Measurements from ENCODE around the gene CEP295NL.

The CEP295NL gene

DNA sequence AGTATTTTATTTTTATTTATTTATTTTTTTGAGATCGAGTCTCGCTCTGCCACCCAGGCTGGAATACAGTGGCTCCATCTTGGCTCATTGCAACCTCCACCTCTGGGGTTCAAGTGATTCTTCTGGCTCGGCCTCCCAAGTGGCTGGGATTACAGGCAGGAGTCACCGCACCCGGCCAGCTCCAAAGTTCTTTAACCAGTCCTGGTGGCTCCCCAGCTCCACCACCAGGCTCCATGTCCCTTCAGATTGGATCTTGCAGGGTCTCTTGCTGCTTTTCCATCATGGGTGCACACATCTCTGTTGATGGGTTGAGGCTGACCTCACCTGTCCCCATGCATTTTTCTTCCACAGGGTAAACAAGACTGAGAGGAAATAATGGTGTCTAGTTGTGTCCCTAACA, 54.0 kb downstream of the CEP295NL start:
- no peaks in the 10 kb centered on the region for H3K4me1 ChIP-seq (ENCODE audit: low read length)
- no peak overlapping the region for H3K27ac ChIP-seq (ENCODE audit: low read length)
- no peak for DNase-seq
- H3K4me3 ChIP-seq (ENCODE audit: low read length) = no peak overlapping the region
- H3F3A ChIP-seq (ENCODE audit: insufficient read depth, low read length) = no peaks in the 10 kb centered on the region
- H3K79me2 ChIP-seq (ENCODE audit: low read length) = no peaks in the 10 kb centered on the region
- H2AFZ ChIP-seq (ENCODE audit: low read length) = no peak overlapping the region
- H3K4me2 ChIP-seq (ENCODE audit: low read depth, low read length) = no peak overlapping the region
- no peak overlapping the region for H3K9ac ChIP-seq (ENCODE audit: low read length)
- TF ChIP-seq, protein P1, sequence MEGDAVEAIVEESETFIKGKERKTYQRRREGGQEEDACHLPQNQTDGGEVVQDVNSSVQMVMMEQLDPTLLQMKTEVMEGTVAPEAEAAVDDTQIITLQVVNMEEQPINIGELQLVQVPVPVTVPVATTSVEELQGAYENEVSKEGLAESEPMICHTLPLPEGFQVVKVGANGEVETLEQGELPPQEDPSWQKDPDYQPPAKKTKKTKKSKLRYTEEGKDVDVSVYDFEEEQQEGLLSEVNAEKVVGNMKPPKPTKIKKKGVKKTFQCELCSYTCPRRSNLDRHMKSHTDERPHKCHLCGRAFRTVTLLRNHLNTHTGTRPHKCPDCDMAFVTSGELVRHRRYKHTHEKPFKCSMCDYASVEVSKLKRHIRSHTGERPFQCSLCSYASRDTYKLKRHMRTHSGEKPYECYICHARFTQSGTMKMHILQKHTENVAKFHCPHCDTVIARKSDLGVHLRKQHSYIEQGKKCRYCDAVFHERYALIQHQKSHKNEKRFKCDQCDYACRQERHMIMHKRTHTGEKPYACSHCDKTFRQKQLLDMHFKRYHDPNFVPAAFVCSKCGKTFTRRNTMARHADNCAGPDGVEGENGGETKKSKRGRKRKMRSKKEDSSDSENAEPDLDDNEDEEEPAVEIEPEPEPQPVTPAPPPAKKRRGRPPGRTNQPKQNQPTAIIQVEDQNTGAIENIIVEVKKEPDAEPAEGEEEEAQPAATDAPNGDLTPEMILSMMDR (IDR thresholded peaks at IDR 0.05; ENCODE audit: low read length) = no peak
- no peak for TF ChIP-seq EZH2phosphoT487 (IDR thresholded peaks at IDR 0.05; ENCODE audit: low read length)
- TF ChIP-seq EZH2 (optimal IDR thresholded peaks at IDR 0.05; ENCODE audit: low read depth, low read length) = no peak
- no peaks in the 10 kb centered on the region for H3K9me3 ChIP-seq (replicated peaks; ENCODE audit: insufficient read depth, low read length)
- H3K9me2 ChIP-seq (replicated peaks; ENCODE audit: insufficient read depth, low read length) = no peaks in the 10 kb centered on the region
- no peaks in the 10 kb centered on the region for H3K27me3 ChIP-seq (replicated peaks; ENCODE audit: insufficient read depth, low read length)
- H4K20me1 ChIP-seq (ENCODE audit: insufficient read depth, low read length) = no peaks in the 10 kb centered on the region
- H3K36me3 ChIP-seq (replicated peaks; ENCODE audit: insufficient read depth, low read length) = no peaks in the 10 kb centered on the region

DNA sequence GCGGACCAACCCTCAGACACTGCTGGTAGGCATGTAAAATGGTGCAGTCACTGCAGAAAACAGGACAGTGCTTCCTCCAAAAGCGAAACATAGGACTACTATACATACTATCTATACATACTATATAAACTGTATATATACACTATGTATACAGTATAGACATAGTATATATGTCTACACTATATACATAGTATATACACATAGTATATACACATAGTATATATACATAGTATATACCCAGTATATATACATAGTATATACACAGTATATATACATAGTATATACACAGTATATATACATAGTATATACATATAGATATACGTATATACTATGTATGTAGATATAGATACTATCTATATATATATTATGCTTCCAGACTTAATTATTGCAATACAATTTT, 55.9 kb downstream of the CEP295NL start:
- H3K9ac ChIP-seq (ENCODE audit: low read length) = no peak overlapping the region
- no peaks in the 10 kb centered on the region for H4K20me1 ChIP-seq (ENCODE audit: insufficient read depth, low read length)
- H3K79me2 ChIP-seq (ENCODE audit: low read length) = no peaks in the 10 kb centered on the region
- peaks cover 4% of the 10 kb centered on the region; the same call in 1 of the 2 replicates for H3K4me1 ChIP-seq (ENCODE audit: low read length)
- 0 out of 2 replicates have a peak, but pooled peaks cover 4% of the 10 kb centered on the region for H3F3A ChIP-seq (ENCODE audit: insufficient read depth, low read length)
- DNase-seq = no peak
- no peak overlapping the region for H3K27ac ChIP-seq (ENCODE audit: low read length)
- no peak overlapping the region for H3K4me2 ChIP-seq (ENCODE audit: low read depth, low read length)
- no peaks in the 10 kb centered on the region for H3K9me3 ChIP-seq (replicated peaks; ENCODE audit: insufficient read depth, low read length)
- H3K36me3 ChIP-seq (replicated peaks; ENCODE audit: insufficient read depth, low read length) = no peaks in the 10 kb centered on the region
- H2AFZ ChIP-seq (ENCODE audit: low read length) = no peak overlapping the region
- H3K27me3 ChIP-seq (replicated peaks; ENCODE audit: insufficient read depth, low read length) = no peaks in the 10 kb centered on the region
- TF ChIP-seq, protein P1 (IDR thresholded peaks at IDR 0.05; ENCODE audit: low read length) = no peak
- TF ChIP-seq EZH2 (optimal IDR thresholded peaks at IDR 0.05; ENCODE audit: low read depth, low read length) (no peak), EZH2phosphoT487 (IDR thresholded peaks at IDR 0.05; ENCODE audit: low read length) (no peak)
- no peak overlapping the region for H3K4me3 ChIP-seq (ENCODE audit: low read length)
- H3K9me2 ChIP-seq (replicated peaks; ENCODE audit: insufficient read depth, low read length) = no peaks in the 10 kb centered on the region

DNA sequence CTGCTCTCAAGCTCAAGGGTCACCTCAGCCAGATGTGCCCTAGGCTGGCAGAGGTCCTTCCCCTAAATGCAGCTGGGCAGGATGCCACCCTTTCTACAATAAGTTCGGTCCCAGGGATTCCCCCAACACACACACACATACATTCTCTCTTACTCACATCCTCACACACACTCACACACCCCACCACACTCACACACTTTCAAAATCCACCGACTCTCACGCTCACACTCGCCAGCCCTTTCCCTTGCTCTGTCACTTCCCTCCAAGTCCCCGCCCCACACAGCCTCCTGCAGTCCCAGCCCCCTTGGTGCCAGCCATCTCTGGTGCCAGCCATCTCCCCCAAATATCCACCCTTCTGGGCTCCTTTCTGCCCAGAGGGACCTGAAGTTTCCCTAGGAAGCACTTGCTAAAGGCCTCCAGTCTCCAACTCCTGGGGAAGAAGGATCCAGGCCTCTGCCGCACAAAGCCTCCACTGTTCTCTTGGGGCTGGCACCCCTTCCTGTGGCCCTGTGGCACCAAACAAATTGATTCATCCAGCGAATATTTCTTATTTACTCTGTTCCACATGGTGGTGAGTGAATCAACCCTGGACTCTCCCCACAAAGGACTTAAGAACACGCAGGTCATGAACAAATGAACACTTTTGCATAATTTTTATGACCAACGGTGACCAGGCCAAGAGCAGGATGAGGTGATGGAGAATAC, 58.5 kb downstream of the CEP295NL start:
- peaks cover 9% of the 10 kb centered on the region for H3K4me1 ChIP-seq (ENCODE audit: low read length)
- no peak for TF ChIP-seq EZH2 (optimal IDR thresholded peaks at IDR 0.05; ENCODE audit: low read depth, low read length)
- no peak for TF ChIP-seq EZH2phosphoT487 (IDR thresholded peaks at IDR 0.05; ENCODE audit: low read length)
- TF ChIP-seq, protein P1 (IDR thresholded peaks at IDR 0.05; ENCODE audit: low read length) = no peak
- H3K27me3 ChIP-seq (replicated peaks; ENCODE audit: insufficient read depth, low read length) = no peaks in the 10 kb centered on the region
- H3K9ac ChIP-seq (ENCODE audit: low read length) = no peak overlapping the region
- peaks cover 9% of the 10 kb centered on the region; the same call in 1 of the 2 replicates for H3F3A ChIP-seq (ENCODE audit: insufficient read depth, low read length)
- no peak overlapping the region for H3K4me2 ChIP-seq (ENCODE audit: low read depth, low read length)
- no peaks in the 10 kb centered on the region for H4K20me1 ChIP-seq (ENCODE audit: insufficient read depth, low read length)
- peaks cover 12% of the 10 kb centered on the region for H3K79me2 ChIP-seq (ENCODE audit: low read length)
- no peaks in the 10 kb centered on the region for H3K36me3 ChIP-seq (replicated peaks; ENCODE audit: insufficient read depth, low read length)
- H2AFZ ChIP-seq (ENCODE audit: low read length) = no peak overlapping the region
- DNase-seq = no peak
- H3K9me2 ChIP-seq (replicated peaks; ENCODE audit: insufficient read depth, low read length) = no peaks in the 10 kb centered on the region
- H3K9me3 ChIP-seq (replicated peaks; ENCODE audit: insufficient read depth, low read length) = no peaks in the 10 kb centered on the region
- H3K27ac ChIP-seq (ENCODE audit: low read length) = no peak overlapping the region
- no peak overlapping the region for H3K4me3 ChIP-seq (ENCODE audit: low read length)

Data from MM.1S (cell line).